Glutamatergic neuron (in vitro differentiated cells): ENCODE results near the gene PALLD. TPM values are rescaled to one million over a fixed set of nuclear protein-coding genes. Genes with fewer than 3 reads are reported as not detected.

Source experiments
- DNase-seq: peaks from one replicate; pipeline ENCODE4 v3.0.0; 2022
- H3K27ac Mint-ChIP-seq: one replicate; pipeline ENCODE4 v1.8.0; 2020; ENCODE audit warnings: mild to moderate bottlenecking, mixed read lengths, inconsistent platforms; ENCODE audit not compliant: unreplicated experiment
- H3K27me3 Mint-ChIP-seq: one replicate; pipeline ENCODE4 v1.8.0; 2020; ENCODE audit warnings: mild to moderate bottlenecking, moderate library complexity, mixed read lengths, inconsistent platforms; ENCODE audit not compliant: unreplicated experiment
- H3K36me3 Mint-ChIP-seq: one replicate; pipeline ENCODE4 v1.8.0; 2020; ENCODE audit warnings: mild to moderate bottlenecking, mixed read lengths, inconsistent platforms; ENCODE audit not compliant: unreplicated experiment
- H3K4me1 Mint-ChIP-seq: one replicate; pipeline ENCODE4 v1.8.0; 2020; ENCODE audit warnings: mild to moderate bottlenecking, low read depth, mixed read lengths, inconsistent platforms; ENCODE audit not compliant: unreplicated experiment
- H3K4me3 Mint-ChIP-seq: one replicate; pipeline ENCODE4 v1.8.0; 2020; ENCODE audit warnings: mild to moderate bottlenecking, mixed read lengths, inconsistent platforms; ENCODE audit not compliant: unreplicated experiment
- H3K9me3 Mint-ChIP-seq: one replicate; pipeline ENCODE4 v1.8.0; 2020; ENCODE audit warnings: mild to moderate bottlenecking, moderate library complexity, mixed read lengths, inconsistent platforms; ENCODE audit not compliant: unreplicated experiment
- CTCF ChIP-seq: fragments of 200-600 bp; sonication (generic); IDR thresholded peaks from one replicate; pipeline ENCODE4 v1.5.0; 2021; ENCODE audit not compliant: partially characterized antibody, unreplicated experiment
- total RNA-seq: library from RNA; stranded (reverse); fragmentation: NEBNext Ultra II Directional; extraction: Animal tissue kit (Norgen Biotek cat#: 25700); gene quantifications from one replicate; pipeline ENCODE4 v1.2.1, GENCODE V29; 2021; ENCODE audit not compliant: unreplicated experiment

PALLD gene
- total RNA-seq, 1 donor from 2014 or later, result 37.5 TPM

DNA sequence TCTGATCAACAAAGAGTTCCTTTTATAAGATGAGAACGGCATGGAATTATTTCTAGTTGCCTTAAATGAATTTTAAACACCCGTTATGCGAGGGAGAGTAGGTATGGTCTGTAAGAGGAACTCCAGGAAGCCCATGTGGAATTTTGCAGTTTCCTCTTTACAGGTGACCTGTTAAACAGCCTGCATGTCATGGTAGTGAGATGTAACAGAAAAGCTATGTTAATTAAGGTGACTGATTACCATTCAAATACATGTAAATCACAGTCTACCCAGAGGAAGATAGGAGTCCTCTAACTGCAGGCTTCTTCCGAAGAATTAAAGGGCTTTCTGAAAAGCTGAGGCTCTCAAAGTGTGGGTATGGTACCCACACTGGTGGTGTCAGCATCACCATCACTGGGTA lies 349.6 kb downstream of the PALLD start:
- H3K4me3 Mint-ChIP-seq, result no peak overlapping the region
- H3K9me3 Mint-ChIP-seq, result no peaks in the 10 kb centered on the region
- H3K27ac Mint-ChIP-seq, result no peak overlapping the region
- no peak for DNase-seq
- peaks cover 33% of the 10 kb centered on the region for H3K4me1 Mint-ChIP-seq
- TF ChIP-seq CTCF, result no peak
- no peaks in the 10 kb centered on the region for H3K27me3 Mint-ChIP-seq
- no peaks in the 10 kb centered on the region for H3K36me3 Mint-ChIP-seq

- Mint-ChIP-seq H3K27ac (no peak overlapping the region), H3K4me1 (peaks cover 33% of the 10 kb centered on the region), H3K27me3 (no peaks in the 10 kb centered on the region), H3K4me3 (peak overlapping the region; percentile 17), H3K36me3 (no peaks in the 10 kb centered on the region), H3K9me3 (no peaks in the 10 kb centered on the region)
- no peak for DNase-seq
- TF ChIP-seq CTCF, result no peak
Observed at GRCh38 chr4:168847771-168848502, 351.1 kb downstream of the PALLD start.

GRCh38 chr4:168849030-168849675 lies 352.3 kb downstream of the PALLD start:
- Mint-ChIP-seq H3K27me3 (no peaks in the 10 kb centered on the region), H3K9me3 (no peaks in the 10 kb centered on the region), H3K27ac (no peak overlapping the region), H3K4me1 (peaks cover 33% of the 10 kb centered on the region), H3K4me3 (peak overlapping the region; percentile 34), H3K36me3 (no peaks in the 10 kb centered on the region)
- no peak for DNase-seq
- no peak for TF ChIP-seq CTCF

GRCh38 chr4:168849997-168850396 lies 353.1 kb downstream of the PALLD start:
- Mint-ChIP-seq H3K36me3 (no peaks in the 10 kb centered on the region), H3K4me3 (no peak overlapping the region), H3K4me1 (peaks cover 28% of the 10 kb centered on the region), H3K27ac (no peak overlapping the region), H3K27me3 (no peaks in the 10 kb centered on the region), H3K9me3 (no peaks in the 10 kb centered on the region)
- DNase-seq, result no peak
- no peak for TF ChIP-seq CTCF

- no peak for DNase-seq
- Mint-ChIP-seq H3K4me1 (peaks cover 18% of the 10 kb centered on the region), H3K9me3 (no peaks in the 10 kb centered on the region), H3K36me3 (peaks cover 3% of the 10 kb centered on the region), H3K27me3 (no peaks in the 10 kb centered on the region), H3K27ac (no peak overlapping the region), H3K4me3 (no peak overlapping the region)
- no peak for TF ChIP-seq CTCF
Observed at GRCh38 chr4:168852387-168852786, 355.5 kb downstream of the PALLD start.
